Activated CD4-positive, alpha-beta memory T cell treated with anti-CD3 and anti-CD28 coated beads for 36 hours (primary cell): ENCODE data around the gene BEND2. TPM values are rescaled to one million over a fixed set of nuclear protein-coding genes. Genes with fewer than 3 reads are reported as not detected.
"Not testable (repeated sequence)": the region's sequence is repeated elsewhere in the genome, so short reads cannot be mapped to it uniquely, and the experiment has no call there.

ENCODE experiments used
- CTCF ChIA-PET: fragments of 350-600 bp; sonication (Branson Sonifier 250); formaldehyde crosslinking; loops from one replicate; lab custom pipeline; 2021; ENCODE audit warnings: antibody characterized with exemption, inconsistent platforms; lab: Charles Lee
- POLR2A ChIA-PET: fragments of 350-600 bp; sonication (Branson Sonifier 250); formaldehyde crosslinking; loops from one replicate; lab custom pipeline; 2021; ENCODE audit warnings: antibody characterized with exemption; lab: Charles Lee
- DNase-seq: peaks from one replicate; pipeline ENCODE4 v3.0.0-alpha.2; 2020
- H3K27ac Mint-ChIP-seq: one replicate; pipeline ENCODE4 v1.8.0; 2021; ENCODE audit warnings: mixed read lengths
- H3K27me3 Mint-ChIP-seq: one replicate; pipeline ENCODE4 v1.8.0; 2021; ENCODE audit warnings: mixed read lengths
- H3K36me3 Mint-ChIP-seq: one replicate; pipeline ENCODE4 v1.8.0; 2021; ENCODE audit warnings: mixed read lengths
- H3K4me1 Mint-ChIP-seq: one replicate; pipeline ENCODE4 v1.8.0; 2021; ENCODE audit warnings: low read depth, mixed read lengths
- H3K4me3 Mint-ChIP-seq: one replicate; pipeline ENCODE4 v1.8.0; 2021; ENCODE audit warnings: mild to moderate bottlenecking, mixed read lengths
- H3K9me3 Mint-ChIP-seq: one replicate; pipeline ENCODE4 v1.8.0; 2021; ENCODE audit warnings: mixed read lengths
- intact Hi-C: fragments of 100-400 bp; cut with micrococcal nuclease; formaldehyde crosslinking; loops from one replicate; pipeline ENCODE4 v1.15.1; 2023
- total RNA-seq, 2 experiments: library from RNA; stranded (reverse); gene quantifications; one replicate each; pipeline ENCODE4 v1.2.3, GENCODE V29; 2021

The BEND2 gene
- total RNA-seq, result not detected

DNA sequence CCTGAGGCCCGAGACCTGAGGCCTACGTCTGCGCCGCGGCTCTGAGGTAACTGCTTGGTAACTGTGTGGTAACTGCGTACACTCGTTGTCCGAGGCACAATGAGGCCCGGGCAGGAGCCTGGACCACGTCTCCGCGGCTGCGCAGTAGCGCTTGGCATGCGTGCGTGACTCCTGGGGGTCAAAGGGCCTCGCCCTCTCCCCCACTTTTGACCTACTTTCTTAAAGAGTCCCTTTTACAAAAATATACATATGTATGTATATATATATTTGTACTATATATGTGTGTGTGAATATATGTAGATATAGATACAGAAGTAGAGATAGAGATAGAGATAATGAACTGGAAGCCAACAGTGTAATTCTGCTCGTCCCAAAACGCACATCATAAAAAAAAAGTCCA, at the start of gene BEND2:
BEND2 (minus strand) TSS at position 101 of the 400 bp plus-strand sequence. CDS start 136 bp downstream, outside the sequence.
- DNase-seq, result no peak
- intact Hi-C loops, result no loop called here
- ChIA-PET CTCF (no interaction called here), POLR2A (no interaction called here)
- H3K27ac Mint-ChIP-seq, result no peak within 1 kb of the TSS
- H3K27me3 Mint-ChIP-seq, result no peaks in the 10 kb centered on the region
- no peaks in the 10 kb centered on the region for H3K4me1 Mint-ChIP-seq
- peaks cover 2% of the 10 kb centered on the region for H3K9me3 Mint-ChIP-seq
- H3K36me3 Mint-ChIP-seq, result no peaks in the 10 kb centered on the region
- H3K4me3 Mint-ChIP-seq, result no peak within 1 kb of the TSS

GRCh38 chrX:18255059-18255458, 34.4 kb upstream of the BEND2 start:
- H3K9me3 Mint-ChIP-seq, result no peaks in the 10 kb centered on the region
- ChIA-PET POLR2A (no interaction called here), CTCF (no interaction called here)
- no peak for DNase-seq
- no peak overlapping the region for H3K4me3 Mint-ChIP-seq
- no peaks in the 10 kb centered on the region for H3K4me1 Mint-ChIP-seq
- H3K27me3 Mint-ChIP-seq, result no peaks in the 10 kb centered on the region
- intact Hi-C loops, result no loop called here
- H3K27ac Mint-ChIP-seq, result no peak overlapping the region
- H3K36me3 Mint-ChIP-seq, result peaks cover 4% of the 10 kb centered on the region

- Mint-ChIP-seq H3K36me3 (peaks cover 4% of the 10 kb centered on the region), H3K27ac (no peak overlapping the region), H3K4me3 (no peak overlapping the region), H3K4me1 (no peaks in the 10 kb centered on the region), H3K27me3 (no peaks in the 10 kb centered on the region), H3K9me3 (no peaks in the 10 kb centered on the region)
- no peak for DNase-seq
- CTCF ChIA-PET, result no interaction called here
- intact Hi-C loops, result no loop called here
- POLR2A ChIA-PET, result no interaction called here
Measured at GRCh38 chrX:18252644-18253359, 32.1 kb upstream of the BEND2 start.

GRCh38 chrX:18229646-18230045, 9.0 kb upstream of the BEND2 start:
- H3K9me3 Mint-ChIP-seq, H3K4me1 Mint-ChIP-seq: not testable (repeated sequence)

GRCh38 chrX:18228069-18228468, 7.4 kb upstream of the BEND2 start:
- Mint-ChIP-seq H3K27ac (no peak overlapping the region), H3K4me3 (no peak overlapping the region), H3K4me1 (no peaks in the 10 kb centered on the region), H3K9me3 (no peaks in the 10 kb centered on the region), H3K27me3 (no peaks in the 10 kb centered on the region), H3K36me3 (no peaks in the 10 kb centered on the region)
- ChIA-PET POLR2A (no interaction called here), CTCF (no interaction called here)
- DNase-seq, result no peak
- intact Hi-C loops, result no loop called here

More at GRCh38 chrX:18229646-18230045, 9.0 kb upstream of the BEND2 start:
- H3K36me3 Mint-ChIP-seq, CTCF ChIA-PET, H3K27ac Mint-ChIP-seq, intact Hi-C loops, H3K27me3 Mint-ChIP-seq, POLR2A ChIA-PET, H3K4me3 Mint-ChIP-seq, DNase-seq: not testable (repeated sequence)

DNA sequence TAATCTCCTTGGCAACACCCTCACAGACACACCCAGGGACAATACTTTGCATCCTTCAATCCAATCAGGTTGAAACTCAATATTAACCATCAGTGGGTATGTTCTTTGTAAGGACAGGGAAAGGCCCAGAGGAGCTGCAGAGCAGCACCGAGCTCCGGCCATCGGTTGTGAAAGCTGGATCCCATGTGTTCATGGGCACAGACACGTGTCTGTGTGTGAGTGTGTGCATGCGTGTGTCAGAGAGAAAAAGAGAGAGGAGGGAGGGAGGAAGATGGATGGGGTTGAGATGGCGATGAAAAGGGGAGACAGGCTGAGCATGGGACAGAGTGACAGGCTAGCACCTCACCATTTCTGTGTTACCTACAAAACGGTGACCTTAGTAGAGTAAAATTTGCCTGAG, 6.8 kb upstream of the BEND2 start:
- no peaks in the 10 kb centered on the region for H3K36me3 Mint-ChIP-seq
- POLR2A ChIA-PET, result no interaction called here

GRCh38 chrX:18210470-18210869, 10.2 kb downstream of the BEND2 start:
- no peak overlapping the region for H3K27ac Mint-ChIP-seq
- H3K27me3 Mint-ChIP-seq, result no peaks in the 10 kb centered on the region
- ChIA-PET POLR2A (no interaction called here), CTCF (interaction anchor here (0.7 kb wide), 1 partner anchor 265 kb away, joined by 3 read pairs; no protein-coding TSS in a partner anchor)
- no peak overlapping the region for H3K4me3 Mint-ChIP-seq
- no peaks in the 10 kb centered on the region for H3K36me3 Mint-ChIP-seq
- intact Hi-C loops, result no loop called here
- H3K9me3 Mint-ChIP-seq, result no peaks in the 10 kb centered on the region
- no peaks in the 10 kb centered on the region for H3K4me1 Mint-ChIP-seq
- DNase-seq, result no peak

More for the DNA sequence above, 6.8 kb upstream of the BEND2 start:
- CTCF ChIA-PET, result no interaction called here
- no peaks in the 10 kb centered on the region for H3K27me3 Mint-ChIP-seq
- no peaks in the 10 kb centered on the region for H3K4me1 Mint-ChIP-seq
- no peaks in the 10 kb centered on the region for H3K9me3 Mint-ChIP-seq
- intact Hi-C loops, result no loop called here
- H3K27ac Mint-ChIP-seq, result no peak overlapping the region
- no peak overlapping the region for H3K4me3 Mint-ChIP-seq
- no peak for DNase-seq

DNA sequence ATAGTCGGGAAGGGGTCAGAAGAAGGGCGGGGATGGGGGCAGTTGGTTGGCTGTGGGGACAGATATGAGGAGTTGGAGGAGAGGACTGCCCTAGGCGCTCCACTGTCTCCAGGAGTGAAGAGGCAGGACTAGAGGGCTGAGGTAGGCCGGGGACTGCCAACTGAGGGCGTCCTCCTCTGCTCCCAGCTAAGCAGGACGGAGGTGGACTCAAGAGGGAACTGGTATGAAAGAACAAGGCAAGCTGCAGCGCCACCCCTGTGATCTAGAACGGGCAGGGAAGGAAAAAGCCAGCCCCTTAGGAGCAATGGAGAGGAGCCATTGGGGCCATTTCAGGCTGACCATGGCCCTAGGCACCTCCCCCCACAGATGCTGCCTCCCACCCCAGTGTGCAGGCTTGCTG, 14.0 kb downstream of the BEND2 start:
- H3K27ac Mint-ChIP-seq, result no peak overlapping the region
- DNase-seq, result no peak
- no peaks in the 10 kb centered on the region for H3K9me3 Mint-ChIP-seq
- no peaks in the 10 kb centered on the region for H3K36me3 Mint-ChIP-seq
- H3K4me1 Mint-ChIP-seq, result no peaks in the 10 kb centered on the region
- no peak overlapping the region for H3K4me3 Mint-ChIP-seq
- intact Hi-C loops, result no loop called here
- ChIA-PET CTCF (no interaction called here), POLR2A (no interaction called here)
- no peaks in the 10 kb centered on the region for H3K27me3 Mint-ChIP-seq

DNA sequence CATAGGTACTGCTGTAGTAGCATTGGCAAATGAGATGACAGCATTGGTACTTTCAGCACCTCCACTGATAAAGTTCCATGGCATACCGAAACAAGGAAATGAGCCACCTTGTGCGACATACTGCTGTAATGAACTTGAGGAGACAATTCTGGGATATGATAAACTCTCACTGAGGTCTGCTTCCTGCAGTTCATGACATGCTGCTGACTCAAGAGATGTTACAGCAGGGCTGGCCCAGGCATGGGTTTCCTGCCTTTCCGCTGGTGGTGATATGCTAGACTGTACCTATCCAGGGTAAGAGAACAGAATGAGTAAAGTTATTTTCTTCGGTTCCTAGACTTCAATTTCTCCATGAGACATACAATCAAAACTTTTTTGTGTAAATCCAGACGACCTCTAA, 17.1 kb downstream of the BEND2 start:
- Mint-ChIP-seq H3K4me3 (no peak overlapping the region), H3K27ac (no peak overlapping the region)

DNA sequence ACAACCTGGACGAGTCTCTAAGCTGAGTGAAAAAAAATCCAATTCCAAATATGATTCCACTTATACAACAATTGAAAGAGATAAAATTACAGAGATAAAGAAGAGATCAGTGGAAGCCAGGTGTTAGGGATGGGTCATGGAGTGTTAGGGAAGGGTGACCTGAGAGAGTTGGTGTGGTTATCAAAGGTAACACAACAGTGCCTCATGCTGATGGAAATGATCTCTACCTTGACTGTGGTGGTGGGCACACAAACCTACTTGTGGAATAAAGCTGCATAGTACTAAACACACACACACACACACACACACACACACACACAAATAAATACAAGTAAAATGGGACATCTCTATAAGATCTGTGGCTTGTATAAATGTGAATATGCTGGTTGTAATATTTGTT, 26.0 kb downstream of the BEND2 start:
- Mint-ChIP-seq H3K4me1 (no peaks in the 10 kb centered on the region), H3K9me3 (no peaks in the 10 kb centered on the region), H3K27me3 (no peaks in the 10 kb centered on the region), H3K36me3 (no peaks in the 10 kb centered on the region), H3K27ac (no peak overlapping the region), H3K4me3 (no peak overlapping the region)
- ChIA-PET POLR2A (no interaction called here), CTCF (no interaction called here)
- intact Hi-C loops, result no loop called here
- no peak for DNase-seq

More for the DNA sequence above, 17.1 kb downstream of the BEND2 start:
- Mint-ChIP-seq H3K9me3 (no peaks in the 10 kb centered on the region), H3K36me3 (no peaks in the 10 kb centered on the region), H3K4me1 (no peaks in the 10 kb centered on the region), H3K27me3 (no peaks in the 10 kb centered on the region)
- POLR2A ChIA-PET, result no interaction called here
- intact Hi-C loops, result no loop called here
- CTCF ChIA-PET, result no interaction called here
- DNase-seq, result no peak

GRCh38 chrX:18179446-18179845, 41.2 kb downstream of the BEND2 start:
- CTCF ChIA-PET, result no interaction called here
- no peak overlapping the region for H3K4me3 Mint-ChIP-seq
- DNase-seq, result no peak
- no peak overlapping the region for H3K27ac Mint-ChIP-seq
- H3K36me3 Mint-ChIP-seq, result no peaks in the 10 kb centered on the region
- no peaks in the 10 kb centered on the region for H3K4me1 Mint-ChIP-seq
- no peaks in the 10 kb centered on the region for H3K9me3 Mint-ChIP-seq
- intact Hi-C loops, result no loop called here
- POLR2A ChIA-PET, result no interaction called here
- peaks cover 2% of the 10 kb centered on the region for H3K27me3 Mint-ChIP-seq

DNA sequence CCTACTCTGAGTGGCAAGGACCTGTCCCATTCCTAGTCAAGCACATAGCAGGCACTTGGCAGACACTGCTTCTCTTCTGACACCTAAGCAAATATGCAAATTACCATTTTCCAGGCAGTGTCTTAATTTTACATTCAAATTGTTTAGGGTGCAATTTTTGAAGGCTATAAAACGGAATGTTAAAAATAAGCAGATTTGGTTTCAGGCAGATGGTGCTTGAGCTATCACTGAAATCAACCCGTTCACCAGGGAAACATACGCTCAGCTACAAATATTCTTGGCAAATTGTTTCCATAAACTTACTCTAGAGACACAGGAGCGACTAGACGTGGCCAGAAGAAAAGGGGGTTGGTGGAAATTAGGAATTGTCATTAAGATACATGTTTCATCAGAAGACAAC, 45.7 kb downstream of the BEND2 start:
- Mint-ChIP-seq H3K36me3 (no peaks in the 10 kb centered on the region), H3K4me3 (no peak overlapping the region), H3K27me3 (peaks cover 4% of the 10 kb centered on the region), H3K9me3 (no peaks in the 10 kb centered on the region), H3K27ac (no peak overlapping the region), H3K4me1 (no peaks in the 10 kb centered on the region)
- no peak for DNase-seq
- intact Hi-C loops, result no loop called here
- POLR2A ChIA-PET, result no interaction called here
- CTCF ChIA-PET, result no interaction called here

DNA sequence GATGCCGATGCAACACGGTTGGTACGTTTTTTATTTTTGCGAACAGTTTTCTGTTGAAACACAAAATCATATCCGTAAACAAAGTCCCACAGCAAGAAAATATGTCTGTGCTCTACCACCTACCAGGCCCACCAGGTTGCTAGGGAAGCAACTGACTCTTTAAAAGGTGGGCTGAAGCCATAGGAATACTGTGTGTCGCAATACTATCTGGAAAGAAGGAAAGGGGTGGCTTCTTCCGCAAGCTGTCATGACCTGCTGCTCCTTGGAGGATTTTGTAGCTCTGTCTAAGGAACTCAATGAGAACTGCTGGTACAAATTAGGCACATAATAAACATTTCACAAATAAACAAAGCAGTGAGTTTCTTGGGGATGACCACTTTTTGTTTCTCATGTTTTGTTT, 46.5 kb downstream of the BEND2 start:
- no peaks in the 10 kb centered on the region for H3K9me3 Mint-ChIP-seq
- peaks cover 4% of the 10 kb centered on the region for H3K27me3 Mint-ChIP-seq
- H3K4me3 Mint-ChIP-seq, result no peak overlapping the region
- CTCF ChIA-PET, result no interaction called here
- intact Hi-C loops, result no loop called here
- no peaks in the 10 kb centered on the region for H3K4me1 Mint-ChIP-seq
- no peak overlapping the region for H3K27ac Mint-ChIP-seq
- no peaks in the 10 kb centered on the region for H3K36me3 Mint-ChIP-seq
- POLR2A ChIA-PET, result no interaction called here
- DNase-seq, result no peak
